Upper lobe of right lung (tissue), 1 donor: ENCODE data around the gene DPP8. TPM values are rescaled to one million over a fixed set of nuclear protein-coding genes. Genes with fewer than 3 reads are reported as not detected.

Source experiments
- ATAC-seq: fragments of 200-7000 bp; cut with Tn5 transposase; one replicate; pipeline ENCODE4 v1.9.1; 2020; ENCODE audit warnings: mild to moderate bottlenecking, moderate library complexity
- DNase-seq: peaks from one replicate; pipeline ENCODE4 v3.0.0-alpha.2; 2020
- H3K27ac ChIP-seq: fragments of 200-600 bp; one replicate; pipeline ENCODE4 v1.8.0; 2022
- H3K27me3 ChIP-seq: fragments of 200-600 bp; one replicate; pipeline ENCODE4 v1.8.0; 2022; ENCODE audit warnings: mild to moderate bottlenecking
- H3K36me3 ChIP-seq: fragments of 200-600 bp; one replicate; pipeline ENCODE4 v1.8.0; 2022
- H3K4me1 ChIP-seq: fragments of 200-600 bp; one replicate; pipeline ENCODE4 v1.8.0; 2022
- H3K4me3 ChIP-seq: fragments of 200-600 bp; one replicate; pipeline ENCODE4 v1.8.0; 2022; ENCODE audit warnings: mild to moderate bottlenecking
- H3K9me3 ChIP-seq: fragments of 200-600 bp; one replicate; pipeline ENCODE4 v1.8.0; 2022
- CTCF ChIP-seq: fragments of 200-600 bp; IDR thresholded peaks from one replicate; pipeline ENCODE4 v1.8.0; 2022; ENCODE audit warnings: antibody characterized with exemption
- intact Hi-C: fragments of 100-400 bp; cut with DNase I; formaldehyde crosslinking; loops from one replicate; pipeline ENCODE4 v1.11.0; 2022
- total RNA-seq: library from RNA; stranded (reverse); fragmentation: NEBNext Ultra II Directional; extraction: Animal tissue kit (Norgen Biotek cat#: 25700); gene quantifications from one replicate; pipeline ENCODE4 v1.2.1, GENCODE V29; 2021
- donor health status: DM: no; HTN: yes; CAD: no; lungs with severe emphysema.

Gene DPP8
- total RNA-seq, 1 donor from 2014 or later: 28.2 TPM

DNA sequence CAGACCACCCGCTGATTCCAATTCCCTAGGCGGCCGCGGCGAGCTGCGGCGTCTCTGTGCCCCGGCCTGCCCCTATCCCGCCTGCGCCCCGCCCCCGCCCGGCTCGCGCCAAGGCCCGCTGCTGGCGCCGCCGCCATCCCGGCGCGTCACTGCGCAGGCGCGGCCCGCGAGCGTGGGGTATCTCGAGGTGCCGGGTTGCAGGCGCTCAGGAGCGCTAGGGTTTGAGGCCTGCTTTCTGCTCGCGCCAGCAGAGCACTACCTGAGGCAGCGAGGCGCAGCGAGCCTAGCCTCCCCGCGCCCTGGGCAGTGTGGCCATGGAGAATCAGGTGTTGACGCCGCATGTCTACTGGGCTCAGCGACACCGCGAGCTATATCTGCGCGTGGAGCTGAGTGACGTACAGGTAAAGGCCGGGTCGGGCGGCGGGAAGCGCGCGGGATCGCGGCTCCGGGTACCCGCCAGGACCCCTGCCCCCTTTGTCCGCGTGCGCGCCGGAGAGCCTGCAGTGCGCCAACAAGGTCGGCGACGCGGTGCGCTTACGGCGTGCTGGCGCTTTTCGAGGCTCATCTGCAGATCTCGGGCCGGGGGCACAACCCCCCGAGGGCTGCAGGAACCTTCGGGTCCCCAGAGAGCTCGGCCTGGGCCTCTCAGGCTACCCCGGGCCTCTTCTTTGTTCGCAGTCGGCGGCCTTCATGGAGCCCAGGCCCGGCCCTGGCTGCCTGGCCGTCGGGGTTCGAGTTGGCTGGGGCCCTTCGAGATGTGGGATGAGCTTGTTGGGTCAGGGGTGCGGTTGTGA lies 13.0 kb upstream of the DPP8 start, which contains the start of gene HACD3:
Gene HACD3 (plus strand): TSS at position 146 of the 794 bp plus-strand sequence. CDS start 169 bp downstream, at position 315.
- H3K9me3 ChIP-seq: no peaks in the 10 kb centered on the region
- no peaks in the 10 kb centered on the region for H3K27me3 ChIP-seq
- peak within 1 kb of the TSS; percentile 81 for H3K27ac ChIP-seq
- H3K36me3 ChIP-seq: no peaks in the 10 kb centered on the region
- TF ChIP-seq CTCF: no peak
- ATAC-seq (peak; percentile 99), DNase-seq (peak; percentile 96)
- H3K4me1 ChIP-seq: peaks cover 17% of the 10 kb centered on the region
- H3K4me3 ChIP-seq: peak within 1 kb of the TSS; percentile 94
- intact Hi-C loops: no loop called here

- no peaks in the 10 kb centered on the region for H3K9me3 ChIP-seq
- ATAC-seq (no peak), DNase-seq (no peak)
- H3K36me3 ChIP-seq: no peaks in the 10 kb centered on the region
- TF ChIP-seq CTCF: no peak
- H3K27me3 ChIP-seq: no peaks in the 10 kb centered on the region
- peaks cover 17% of the 10 kb centered on the region for H3K4me1 ChIP-seq
- H3K4me3 ChIP-seq: peak overlapping the region; percentile 94
- peak overlapping the region; percentile 81 for H3K27ac ChIP-seq
- intact Hi-C loops: no loop called here
Observed at GRCh38 chr15:65529762-65530317, 12.4 kb upstream of the DPP8 start.

- intact Hi-C loops: no loop called here
- DNase-seq (no peak), ATAC-seq (no peak)
- H3K4me1 ChIP-seq: peaks cover 17% of the 10 kb centered on the region
- no peaks in the 10 kb centered on the region for H3K9me3 ChIP-seq
- H3K27ac ChIP-seq: no peak overlapping the region
- H3K27me3 ChIP-seq: no peaks in the 10 kb centered on the region
- TF ChIP-seq CTCF: no peak
- H3K4me3 ChIP-seq: no peak overlapping the region
- no peaks in the 10 kb centered on the region for H3K36me3 ChIP-seq
Observed at GRCh38 chr15:65528461-65529060, 11.1 kb upstream of the DPP8 start.

GRCh38 chr15:65525622-65526021 lies 8.1 kb upstream of the DPP8 start:
- Histone ChIP-seq H3K27me3 (no peaks in the 10 kb centered on the region), H3K27ac (no peak overlapping the region), H3K36me3 (no peaks in the 10 kb centered on the region), H3K4me1 (peaks cover 5% of the 10 kb centered on the region), H3K9me3 (no peaks in the 10 kb centered on the region), H3K4me3 (no peak overlapping the region)
- ATAC-seq (no peak), DNase-seq (no peak)
- no peak for TF ChIP-seq CTCF
- intact Hi-C loops: no loop called here

- H3K9me3 ChIP-seq: no peaks in the 10 kb centered on the region
- peak overlapping the region; percentile 11 for H3K27ac ChIP-seq
- ATAC-seq (no peak), DNase-seq (peak; percentile 63)
- no peak overlapping the region for H3K4me3 ChIP-seq
- no peaks in the 10 kb centered on the region for H3K4me1 ChIP-seq
- no peaks in the 10 kb centered on the region for H3K27me3 ChIP-seq
- no peaks in the 10 kb centered on the region for H3K36me3 ChIP-seq
- intact Hi-C loops: no loop called here
- no peak for TF ChIP-seq CTCF
Observed at GRCh38 chr15:65524226-65524625, 6.7 kb upstream of the DPP8 start.
